Measurements from ENCODE around the gene CACUL1. TPM values are rescaled to one million over a fixed set of nuclear protein-coding genes. Genes with fewer than 3 reads are reported as not detected.

The CACUL1 gene
- total and polyA plus RNA-seq, 9 of the 15 experiments (the other 6 are each of a cell fraction or from before 2014, with no cell fraction given): 4.5 to 17.1 (median 13.5) TPM

GRCh38 chr10:118793545-118793944 lies 38.8 kb upstream of the CACUL1 start:
- POLR2A ChIA-PET: interaction anchor here (1.6 kb wide), 1 partner anchor 12 kb away, joined by 7 read pairs; no protein-coding TSS in a partner anchor
- Histone ChIP-seq H3K9me1 (ENCODE audit: control insufficient read depth, insufficient read depth, low read length) (no peaks in the 10 kb centered on the region), H3K9me3 (replicated peaks; ENCODE audit: control insufficient read depth, insufficient read depth, low read depth, low read length) (no peaks in the 10 kb centered on the region), H3K79me2 (ENCODE audit: control insufficient read depth, insufficient read depth, low read length) (no peaks in the 10 kb centered on the region), H4K20me1 (replicated peaks; ENCODE audit: control insufficient read depth, insufficient read depth, low read length) (no peaks in the 10 kb centered on the region), H3K27me3 (ENCODE audit: control insufficient read depth in 2 of 2, insufficient read depth in 2 of 2, low read length in 2 of 2) (0 out of 5 replicates have a peak, but pooled peaks cover 0 to 2% of the 10 kb centered on the region in 2 experiments), H3K27ac (ENCODE audit: extremely low read depth, low read depth, low read length) (no peak overlapping the region), H2AFZ (ENCODE audit: low read depth, low read length) (no peak overlapping the region), H3K4me2 (ENCODE audit: insufficient read depth, low read length) (no peak overlapping the region), H3K9ac (ENCODE audit: insufficient read depth in 1 of 2, low read depth in 2 of 2, low read length in 2 of 2) (no peak overlapping the region), H3K4me1 (replicated peaks in 1 of 2; ENCODE audit: control insufficient read depth in 2 of 2, insufficient read depth in 2 of 2, low read length in 2 of 2) (no peaks in the 10 kb centered on the region; a peak in 1 of 5 replicates), H3K4me3 (no peak overlapping the region), H3K36me3 (ENCODE audit: control insufficient read depth, insufficient read depth, low read length) (no peaks in the 10 kb centered on the region)
- CTCF ChIA-PET (ENCODE audit: low intra/inter-chr PET ratio): no interaction called here
- intact Hi-C loops (cut with micrococcal nuclease) (no loop called here), in situ Hi-C loops (cut with MboI) (no loop called here)
- no peak for TF ChIP-seq FOXA1 (IDR thresholded peaks at IDR 0.05; ENCODE audit: borderline replicate concordance)
- TF ChIP-seq CEBPB (tag; IDR thresholded peaks at IDR 0.05): 0 out of 2 replicates have a peak, but pooled peaks have one; percentile 30
- peak; percentile 56 for TF ChIP-seq ATF3 (IDR thresholded peaks at IDR 0.05)
- TF ChIP-seq ATF3 (CRISPR knock-in tag; conservative IDR thresholded peaks at IDR 0.05): no peak
- TF ChIP-seq CEBPG (CRISPR knock-in tag; IDR thresholded peaks at IDR 0.05): no peak
- peak in 1 of 2 experiments; percentile 62; a peak in 2 of 4 replicates for TF ChIP-seq CEBPG (tag; conservative IDR thresholded peaks at IDR 0.05 in 1 of 2, IDR thresholded peaks at IDR 0.05 in 1 of 2)
- no TSS peak for BruUV-seq (replicated peaks)
- DNase-seq (ENCODE audit: extremely low read depth in 1 of 4, low spot score in 3 of 4): no peak
- WGBS (ENCODE audit: insufficient coverage, low coverage, missing lambda C conversion rate): 5% methylated on average over 3 of the region's 6 CpGs
- FAIRE-seq: no peak
- ATAC-seq: no peak

Measured in K562 (cell line).